HepG2 (cell line): ENCODE results near the gene UNC13D. TPM values are rescaled to one million over a fixed set of nuclear protein-coding genes. Genes with fewer than 3 reads are reported as not detected.

Experiments used
- LRRFIP1 ChIP-seq: sonication (generic); formaldehyde crosslinking; conservative IDR thresholded peaks from 2 replicates; pipeline ENCODE4 v1.4.0; 2020; ENCODE audit warnings: missing genetic modification reagents
- MTA3 ChIP-seq: sonication (generic); formaldehyde crosslinking; IDR thresholded peaks from 2 replicates; pipeline ENCODE4 v1.4.0; 2020; ENCODE audit warnings: missing genetic modification reagents
- NR2F6 ChIP-seq, 2 experiments: IDR thresholded peaks; 2 replicates each; pipeline ENCODE4 v1.6.1; 2016; ENCODE audit warnings: antibody characterized with exemption in 1 of 2, mild to moderate bottlenecking in 1 of 2
- RFX1 ChIP-seq: fragments of 450-650 bp; IDR thresholded peaks from 2 replicates; pipeline ENCODE4 v1.6.1; 2017
- ZNF276 ChIP-seq: sonication (generic); formaldehyde crosslinking; IDR thresholded peaks from 2 replicates; pipeline ENCODE4 v1.4.0; 2020; ENCODE audit warnings: mild to moderate bottlenecking, low read depth, missing genetic modification reagents
- ZNF30 ChIP-seq: sonication (generic); formaldehyde crosslinking; IDR thresholded peaks from 2 replicates; pipeline ENCODE4 v1.5.0; 2020; ENCODE audit warnings: mild to moderate bottlenecking, missing genetic modification reagents
- ZUFSP ChIP-seq: sonication (generic); formaldehyde crosslinking; IDR thresholded peaks from 2 replicates; pipeline ENCODE4 v1.9.0; 2021; ENCODE audit warnings: missing genetic modification reagents, mild to moderate bottlenecking, borderline replicate concordance
- polyA plus RNA-seq, 8 experiments: library from polyadenylated mRNA; depleted of rRNA in 3 of 8; stranded (reverse) in 7 of 8; unstranded in 1 of 8; fragments of >200 nt; fragmentation: Illumina TruSeq in 4 of 8; extraction: Trizol in 4 of 8; gene quantifications; 2 replicates each; pipeline versions ENCODE4 v1.2.1 to v1.2.3, GENCODE V29; 2011 to 2016; ENCODE audit warnings: low read depth in 4 of 8, missing spikeins in 1 of 8, mixed read lengths in 1 of 8; ENCODE audit not compliant: insufficient read depth in 1 of 8
- total RNA-seq, 5 experiments: library from RNA; depleted of rRNA; stranded (reverse); fragments of >200 nt; fragmentation: Illumina TruSeq; extraction: Trizol; gene quantifications; 2 replicates each; pipeline ENCODE4 v1.2.3, GENCODE V29; 2016; ENCODE audit warnings: low read depth in 1 of 5
- TF ChIP-seq, protein P1 (sequence below): sonication (generic); formaldehyde crosslinking; IDR thresholded peaks from one replicate; pipeline ENCODE4 v1.5.1; 2020; ENCODE audit warnings: mild to moderate bottlenecking, missing genetic modification reagents; ENCODE audit errors: not compliant biosample characterization
- TF ChIP-seq, protein P2 (sequence below): sonication (generic); formaldehyde crosslinking; IDR thresholded peaks from 2 replicates; pipeline ENCODE4 v1.5.1; 2020; ENCODE audit warnings: missing genetic modification reagents, mild to moderate bottlenecking, borderline replicate concordance

UNC13D gene
- total and polyA plus RNA-seq, 2 of the 13 experiments (the other 11 are each of a cell fraction or from before 2014, with no cell fraction given), result 29.7 to 42.7 TPM

- TF ChIP-seq ZUFSP (CRISPR knock-in tag), result no peak
- no peak for TF ChIP-seq MTA3
- TF ChIP-seq ZNF30 (CRISPR knock-in tag), result no peak; the same call in 1 of the 2 replicates
- TF ChIP-seq, protein P1, sequence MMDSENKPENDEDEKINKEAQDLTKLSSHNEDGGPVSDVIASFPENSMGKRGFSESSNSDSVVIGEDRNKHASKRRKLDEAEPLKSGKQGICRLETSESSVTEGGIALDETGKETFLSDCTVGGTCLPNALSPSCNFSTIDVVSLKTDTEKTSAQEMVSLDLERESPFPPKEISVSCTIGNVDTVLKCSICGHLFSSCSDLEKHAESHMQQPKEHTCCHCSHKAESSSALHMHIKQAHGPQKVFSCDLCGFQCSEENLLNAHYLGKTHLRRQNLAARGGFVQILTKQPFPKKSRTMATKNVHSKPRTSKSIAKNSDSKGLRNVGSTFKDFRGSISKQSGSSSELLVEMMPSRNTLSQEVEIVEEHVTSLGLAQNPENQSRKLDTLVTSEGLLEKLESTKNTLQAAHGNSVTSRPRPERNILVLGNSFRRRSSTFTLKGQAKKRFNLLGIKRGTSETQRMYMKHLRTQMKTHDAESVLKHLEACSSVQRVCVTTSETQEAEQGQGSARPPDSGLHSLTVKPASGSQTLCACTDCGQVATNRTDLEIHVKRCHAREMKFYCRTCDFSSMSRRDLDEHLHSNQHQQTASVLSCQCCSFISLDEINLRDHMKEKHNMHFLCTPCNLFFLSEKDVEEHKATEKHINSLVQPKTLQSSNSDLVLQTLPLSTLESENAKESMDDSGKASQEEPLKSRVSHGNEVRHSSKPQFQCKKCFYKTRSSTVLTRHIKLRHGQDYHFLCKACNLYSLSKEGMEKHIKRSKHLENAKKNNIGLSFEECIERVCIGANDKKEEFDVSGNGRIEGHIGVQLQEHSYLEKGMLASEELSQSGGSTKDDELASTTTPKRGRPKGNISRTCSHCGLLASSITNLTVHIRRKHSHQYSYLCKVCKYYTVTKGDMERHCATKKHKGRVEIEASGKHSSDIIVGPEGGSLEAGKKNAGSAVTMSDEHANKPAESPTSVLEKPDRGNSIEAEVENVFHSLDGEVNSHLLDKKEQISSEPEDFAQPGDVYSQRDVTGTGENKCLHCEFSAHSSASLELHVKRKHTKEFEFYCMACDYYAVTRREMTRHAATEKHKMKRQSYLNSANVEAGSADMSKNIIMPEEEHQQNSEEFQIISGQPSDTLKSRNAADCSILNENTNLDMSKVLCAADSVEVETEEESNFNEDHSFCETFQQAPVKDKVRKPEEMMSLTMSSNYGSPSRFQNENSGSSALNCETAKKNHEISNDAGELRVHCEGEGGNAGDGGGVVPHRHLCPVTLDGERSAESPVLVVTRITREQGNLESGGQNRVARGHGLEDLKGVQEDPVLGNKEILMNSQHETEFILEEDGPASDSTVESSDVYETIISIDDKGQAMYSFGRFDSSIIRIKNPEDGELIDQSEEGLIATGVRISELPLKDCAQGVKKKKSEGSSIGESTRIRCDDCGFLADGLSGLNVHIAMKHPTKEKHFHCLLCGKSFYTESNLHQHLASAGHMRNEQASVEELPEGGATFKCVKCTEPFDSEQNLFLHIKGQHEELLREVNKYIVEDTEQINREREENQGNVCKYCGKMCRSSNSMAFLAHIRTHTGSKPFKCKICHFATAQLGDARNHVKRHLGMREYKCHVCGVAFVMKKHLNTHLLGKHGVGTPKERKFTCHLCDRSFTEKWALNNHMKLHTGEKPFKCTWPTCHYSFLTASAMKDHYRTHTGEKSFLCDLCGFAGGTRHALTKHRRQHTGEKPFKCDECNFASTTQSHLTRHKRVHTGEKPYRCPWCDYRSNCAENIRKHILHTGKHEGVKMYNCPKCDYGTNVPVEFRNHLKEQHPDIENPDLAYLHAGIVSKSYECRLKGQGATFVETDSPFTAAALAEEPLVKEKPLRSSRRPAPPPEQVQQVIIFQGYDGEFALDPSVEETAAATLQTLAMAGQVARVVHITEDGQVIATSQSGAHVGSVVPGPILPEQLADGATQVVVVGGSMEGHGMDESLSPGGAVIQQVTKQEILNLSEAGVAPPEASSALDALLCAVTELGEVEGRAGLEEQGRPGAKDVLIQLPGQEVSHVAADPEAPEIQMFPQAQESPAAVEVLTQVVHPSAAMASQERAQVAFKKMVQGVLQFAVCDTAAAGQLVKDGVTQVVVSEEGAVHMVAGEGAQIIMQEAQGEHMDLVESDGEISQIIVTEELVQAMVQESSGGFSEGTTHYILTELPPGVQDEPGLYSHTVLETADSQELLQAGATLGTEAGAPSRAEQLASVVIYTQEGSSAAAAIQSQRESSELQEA, result peak; percentile 75
- no peak for TF ChIP-seq NR2F6 (IDR thresholded peaks at IDR 0.05)
- no peak; the same call in 1 of the 2 replicates for TF ChIP-seq NR2F6 (CRISPR knock-in tag; IDR thresholded peaks at IDR 0.05)
- TF ChIP-seq, protein P2, sequence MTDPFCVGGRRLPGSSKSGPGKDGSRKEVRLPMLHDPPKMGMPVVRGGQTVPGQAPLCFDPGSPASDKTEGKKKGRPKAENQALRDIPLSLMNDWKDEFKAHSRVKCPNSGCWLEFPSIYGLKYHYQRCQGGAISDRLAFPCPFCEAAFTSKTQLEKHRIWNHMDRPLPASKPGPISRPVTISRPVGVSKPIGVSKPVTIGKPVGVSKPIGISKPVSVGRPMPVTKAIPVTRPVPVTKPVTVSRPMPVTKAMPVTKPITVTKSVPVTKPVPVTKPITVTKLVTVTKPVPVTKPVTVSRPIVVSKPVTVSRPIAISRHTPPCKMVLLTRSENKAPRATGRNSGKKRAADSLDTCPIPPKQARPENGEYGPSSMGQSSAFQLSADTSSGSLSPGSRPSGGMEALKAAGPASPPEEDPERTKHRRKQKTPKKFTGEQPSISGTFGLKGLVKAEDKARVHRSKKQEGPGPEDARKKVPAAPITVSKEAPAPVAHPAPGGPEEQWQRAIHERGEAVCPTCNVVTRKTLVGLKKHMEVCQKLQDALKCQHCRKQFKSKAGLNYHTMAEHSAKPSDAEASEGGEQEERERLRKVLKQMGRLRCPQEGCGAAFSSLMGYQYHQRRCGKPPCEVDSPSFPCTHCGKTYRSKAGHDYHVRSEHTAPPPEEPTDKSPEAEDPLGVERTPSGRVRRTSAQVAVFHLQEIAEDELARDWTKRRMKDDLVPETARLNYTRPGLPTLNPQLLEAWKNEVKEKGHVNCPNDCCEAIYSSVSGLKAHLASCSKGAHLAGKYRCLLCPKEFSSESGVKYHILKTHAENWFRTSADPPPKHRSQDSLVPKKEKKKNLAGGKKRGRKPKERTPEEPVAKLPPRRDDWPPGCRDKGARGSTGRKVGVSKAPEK (CRISPR knock-in tag), result no peak
- TF ChIP-seq LRRFIP1, result no peak
- no peak for TF ChIP-seq RFX1
- peak; percentile 93 for TF ChIP-seq ZNF276
Observed at GRCh38 chr17:75855310-75856061, 11.3 kb upstream of the UNC13D start, which contains the start of gene WBP2 (continued).
